HL-60 (cell line): ENCODE data around the gene SETD1B.

ENCODE experiments used
- DNase-seq, 2 experiments: peaks; one replicate each; pipeline ENCODE4 v3.0.0-alpha.2; 2010 to 2020; ENCODE audit warnings: low read depth in 1 of 2, low spot score in 1 of 2
- H3K27ac ChIP-seq: fragments of 250-450 bp; sonication (Bioruptor Pico); replicated peaks from 2 replicates; pipeline ENCODE4 v1.5.1; 2020; ENCODE audit warnings: mild to moderate bottlenecking, moderate library complexity
- H3K27me3 ChIP-seq: fragments of 250-450 bp; sonication (Bioruptor Pico); 2 replicates; pipeline ENCODE4 v1.5.1; 2021; ENCODE audit warnings: mild to moderate bottlenecking, moderate library complexity; ENCODE audit not compliant: insufficient read depth, poor library complexity, severe bottlenecking
- H3K4me3 ChIP-seq: replicated peaks from 2 replicates; pipeline ENCODE4 v1.5.1; 2011; ENCODE audit warnings: mild to moderate bottlenecking, control low read depth, low read length; ENCODE audit not compliant: insufficient read depth
- CTCF ChIP-seq: IDR thresholded peaks from one replicate; pipeline ENCODE4 v1.5.1; 2011; ENCODE audit warnings: low read length, control low read depth, inconsistent platforms; ENCODE audit not compliant: insufficient read depth
- GABPA ChIP-seq: IDR thresholded peaks from 2 replicates; pipeline ENCODE4 v1.6.1; 2012; ENCODE audit warnings: low read depth
- POLR2AphosphoS5 ChIP-seq: IDR thresholded peaks from 2 replicates; pipeline ENCODE4 v1.6.1; 2012; ENCODE audit warnings: low read depth
- SPI1 ChIP-seq: IDR thresholded peaks from 2 replicates; pipeline ENCODE4 v1.6.1; 2012; ENCODE audit warnings: low read depth, mild to moderate bottlenecking, borderline replicate concordance
- TF ChIP-seq, protein P1 (sequence below): IDR thresholded peaks from 2 replicates; pipeline ENCODE4 v1.6.1; 2012; ENCODE audit warnings: low read depth; ENCODE audit not compliant: insufficient replicate concordance

Gene SETD1B

DNA sequence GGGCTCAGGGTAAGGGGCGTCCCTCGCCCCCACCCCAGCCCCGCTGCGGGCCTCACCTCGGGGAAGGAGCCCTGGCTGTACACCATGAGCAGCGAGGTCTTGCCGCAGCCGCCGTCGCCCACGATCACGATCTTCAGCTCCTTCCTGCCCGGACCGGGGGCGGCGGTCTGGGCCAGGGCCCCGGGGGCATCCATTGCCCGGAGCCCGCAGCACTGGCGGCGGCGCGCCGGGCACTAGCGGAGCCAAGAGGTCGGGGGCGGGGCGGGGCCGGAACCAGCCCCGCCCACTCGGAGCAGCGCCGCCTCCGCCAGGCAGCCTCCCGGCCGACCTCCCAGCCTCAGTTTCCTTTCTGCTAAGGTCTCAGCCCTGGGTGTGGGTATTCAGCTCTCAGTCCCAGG, 10.4 kb upstream of the SETD1B start, which contains the start of gene RHOF:
RHOF (minus strand) TSS at position 249 of the 398 bp plus-strand sequence; CDS start at position 194, 55 bp downstream.
- peak within 1 kb of the TSS; percentile 85 for H3K27ac ChIP-seq

GRCh38 chr12:121793838-121794533, 9.8 kb upstream of the SETD1B start:
- Histone ChIP-seq H3K27ac (peak overlapping the region; percentile 85), H3K27me3 (no peaks in the 10 kb centered on the region), H3K4me3 (peak overlapping the region; percentile 85)
- TF ChIP-seq POLR2AphosphoS5 (no peak; the same call in 1 of the 2 replicates), CTCF (peak; percentile 99)
- peak; percentile 94 for DNase-seq

More for the DNA sequence above, 10.4 kb upstream of the SETD1B start, which contains the start of gene RHOF:
- peak within 1 kb of the TSS; percentile 85 for H3K4me3 ChIP-seq
- no peak for TF ChIP-seq CTCF
- TF ChIP-seq GABPA, result no peak
- no peak for TF ChIP-seq POLR2AphosphoS5
- TF ChIP-seq SPI1, result no peak
- TF ChIP-seq, protein P1, sequence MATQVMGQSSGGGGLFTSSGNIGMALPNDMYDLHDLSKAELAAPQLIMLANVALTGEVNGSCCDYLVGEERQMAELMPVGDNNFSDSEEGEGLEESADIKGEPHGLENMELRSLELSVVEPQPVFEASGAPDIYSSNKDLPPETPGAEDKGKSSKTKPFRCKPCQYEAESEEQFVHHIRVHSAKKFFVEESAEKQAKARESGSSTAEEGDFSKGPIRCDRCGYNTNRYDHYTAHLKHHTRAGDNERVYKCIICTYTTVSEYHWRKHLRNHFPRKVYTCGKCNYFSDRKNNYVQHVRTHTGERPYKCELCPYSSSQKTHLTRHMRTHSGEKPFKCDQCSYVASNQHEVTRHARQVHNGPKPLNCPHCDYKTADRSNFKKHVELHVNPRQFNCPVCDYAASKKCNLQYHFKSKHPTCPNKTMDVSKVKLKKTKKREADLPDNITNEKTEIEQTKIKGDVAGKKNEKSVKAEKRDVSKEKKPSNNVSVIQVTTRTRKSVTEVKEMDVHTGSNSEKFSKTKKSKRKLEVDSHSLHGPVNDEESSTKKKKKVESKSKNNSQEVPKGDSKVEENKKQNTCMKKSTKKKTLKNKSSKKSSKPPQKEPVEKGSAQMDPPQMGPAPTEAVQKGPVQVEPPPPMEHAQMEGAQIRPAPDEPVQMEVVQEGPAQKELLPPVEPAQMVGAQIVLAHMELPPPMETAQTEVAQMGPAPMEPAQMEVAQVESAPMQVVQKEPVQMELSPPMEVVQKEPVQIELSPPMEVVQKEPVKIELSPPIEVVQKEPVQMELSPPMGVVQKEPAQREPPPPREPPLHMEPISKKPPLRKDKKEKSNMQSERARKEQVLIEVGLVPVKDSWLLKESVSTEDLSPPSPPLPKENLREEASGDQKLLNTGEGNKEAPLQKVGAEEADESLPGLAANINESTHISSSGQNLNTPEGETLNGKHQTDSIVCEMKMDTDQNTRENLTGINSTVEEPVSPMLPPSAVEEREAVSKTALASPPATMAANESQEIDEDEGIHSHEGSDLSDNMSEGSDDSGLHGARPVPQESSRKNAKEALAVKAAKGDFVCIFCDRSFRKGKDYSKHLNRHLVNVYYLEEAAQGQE, result no peak
- no peaks in the 10 kb centered on the region for H3K27me3 ChIP-seq
- DNase-seq, result no peak

DNA sequence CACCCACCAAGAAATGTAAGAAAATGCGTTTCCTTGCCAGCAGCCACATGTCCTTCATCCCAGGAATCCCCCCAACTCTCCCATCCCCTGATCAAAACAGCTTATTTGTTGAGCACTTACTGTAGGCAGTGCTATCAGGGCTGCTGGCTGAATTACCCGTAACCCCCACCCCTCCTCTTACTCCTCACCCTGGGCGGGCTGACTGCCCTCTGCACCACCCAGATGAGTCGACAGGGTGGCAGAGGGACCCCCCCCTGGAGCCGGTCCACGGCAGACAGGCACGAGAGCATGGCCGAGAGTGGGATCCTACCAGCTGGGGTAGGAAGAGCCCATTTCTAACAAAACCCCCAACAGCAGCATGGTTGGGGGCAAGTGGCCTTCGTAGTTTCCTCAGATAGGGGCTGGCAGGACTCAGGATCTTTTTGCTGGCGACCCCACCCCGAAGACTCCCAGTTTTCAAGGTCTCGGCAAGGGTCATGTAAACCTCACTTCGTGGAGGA, 9.2 kb upstream of the SETD1B start:
- TF ChIP-seq POLR2AphosphoS5, result no peak
- no peak for TF ChIP-seq SPI1
- peak overlapping the region; percentile 60 for H3K27ac ChIP-seq
- no peak for DNase-seq

DNA sequence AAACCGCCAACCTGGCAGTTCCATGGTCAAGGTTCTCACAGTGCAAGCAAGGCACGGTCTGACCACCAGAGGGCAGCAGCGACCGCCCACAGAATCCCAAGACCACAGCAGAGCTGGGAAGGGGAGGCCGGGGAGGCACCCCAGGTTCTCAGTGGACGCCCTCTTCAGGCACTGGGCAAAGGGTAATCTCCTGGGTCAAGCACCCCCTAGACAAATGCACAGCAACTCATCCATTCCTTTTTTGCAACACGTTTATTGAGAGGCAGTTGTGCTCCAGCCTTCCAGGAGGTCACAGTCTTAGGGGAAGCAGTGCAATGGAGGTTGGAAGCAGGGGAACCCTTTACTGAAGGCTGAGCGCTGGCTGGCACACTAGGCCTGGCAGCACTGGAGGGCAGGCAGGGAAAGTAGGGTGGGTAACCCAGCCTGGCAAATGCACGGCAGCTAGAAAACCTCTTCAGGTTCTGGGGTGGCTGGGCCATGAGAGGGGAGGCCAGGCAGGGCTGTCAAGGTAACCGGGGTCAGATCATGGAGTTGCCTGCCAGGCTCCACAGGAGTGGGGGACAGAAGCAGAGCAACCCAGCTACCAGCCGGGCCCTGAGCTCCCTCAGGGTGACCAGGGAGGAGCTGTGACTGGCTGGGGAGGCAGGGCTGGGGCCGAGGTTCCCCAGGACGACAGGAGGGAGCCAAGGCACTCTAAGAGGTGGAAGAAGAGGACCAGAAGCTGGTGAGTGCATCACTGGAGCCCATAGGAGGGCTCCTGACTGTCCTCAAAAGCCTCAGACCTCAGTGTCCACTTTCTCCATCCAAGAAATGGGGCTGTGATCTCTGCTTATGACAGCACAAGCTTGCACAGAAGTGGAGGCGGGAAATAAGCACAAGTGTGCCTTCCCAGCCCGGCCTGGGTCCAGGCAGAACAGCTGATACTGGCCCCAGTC, 8.5 kb upstream of the SETD1B start:
- TF ChIP-seq, protein P1, result no peak
- TF ChIP-seq POLR2AphosphoS5 (peak; percentile 51; the same call in 1 of the 2 replicates), CTCF (peak; percentile 95)
- DNase-seq, result peak; percentile 85 to 90
- Histone ChIP-seq H3K27ac (peak overlapping the region; percentile 60), H3K27me3 (no peaks in the 10 kb centered on the region), H3K4me3 (no peak overlapping the region)

More for the DNA sequence above, 9.2 kb upstream of the SETD1B start:
- H3K27me3 ChIP-seq, result no peaks in the 10 kb centered on the region
- H3K4me3 ChIP-seq, result no peak overlapping the region
